ENCODE measurements around the gene PAX7.

DNA sequence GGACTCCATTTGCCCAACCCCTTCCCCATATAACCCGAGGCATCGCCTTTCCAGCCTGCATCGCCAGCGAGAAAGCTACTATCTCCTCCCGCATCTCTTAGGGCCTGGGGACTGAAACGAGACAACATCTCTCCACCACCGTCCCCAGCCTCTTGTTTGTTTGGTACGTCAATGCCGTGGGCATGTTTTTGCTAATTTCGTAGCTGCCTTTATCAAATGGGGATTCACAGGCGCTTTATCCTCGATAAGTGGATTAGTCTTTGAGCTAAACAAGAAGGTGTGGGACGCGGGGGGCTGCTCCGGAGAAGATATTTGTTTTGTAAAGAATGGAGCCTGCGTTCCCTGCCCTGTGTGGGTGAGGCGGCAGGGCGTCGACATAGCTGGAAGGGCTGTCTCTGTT is 91.6 kb downstream of the PAX7 start:
- TF ChIP-seq, protein P1, sequence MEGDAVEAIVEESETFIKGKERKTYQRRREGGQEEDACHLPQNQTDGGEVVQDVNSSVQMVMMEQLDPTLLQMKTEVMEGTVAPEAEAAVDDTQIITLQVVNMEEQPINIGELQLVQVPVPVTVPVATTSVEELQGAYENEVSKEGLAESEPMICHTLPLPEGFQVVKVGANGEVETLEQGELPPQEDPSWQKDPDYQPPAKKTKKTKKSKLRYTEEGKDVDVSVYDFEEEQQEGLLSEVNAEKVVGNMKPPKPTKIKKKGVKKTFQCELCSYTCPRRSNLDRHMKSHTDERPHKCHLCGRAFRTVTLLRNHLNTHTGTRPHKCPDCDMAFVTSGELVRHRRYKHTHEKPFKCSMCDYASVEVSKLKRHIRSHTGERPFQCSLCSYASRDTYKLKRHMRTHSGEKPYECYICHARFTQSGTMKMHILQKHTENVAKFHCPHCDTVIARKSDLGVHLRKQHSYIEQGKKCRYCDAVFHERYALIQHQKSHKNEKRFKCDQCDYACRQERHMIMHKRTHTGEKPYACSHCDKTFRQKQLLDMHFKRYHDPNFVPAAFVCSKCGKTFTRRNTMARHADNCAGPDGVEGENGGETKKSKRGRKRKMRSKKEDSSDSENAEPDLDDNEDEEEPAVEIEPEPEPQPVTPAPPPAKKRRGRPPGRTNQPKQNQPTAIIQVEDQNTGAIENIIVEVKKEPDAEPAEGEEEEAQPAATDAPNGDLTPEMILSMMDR (IDR thresholded peaks at IDR 0.05): no peak
- TF ChIP-seq POLR2AphosphoS5 (IDR thresholded peaks at IDR 0.05) (no peak), POLR2A (IDR thresholded peaks at IDR 0.05) (no peak)
